GM12878 (cell line): ENCODE results near the gene SLC22A23. TPM values are rescaled to one million over a fixed set of nuclear protein-coding genes. Genes with fewer than 3 reads are reported as not detected.
A peak's percentile ranks its signal among the peaks of the same experiment; 100 is the strongest.

ENCODE experiments used
- BMI1 ChIP-seq: fragments of 450-650 bp; IDR thresholded peaks from 2 replicates; pipeline ENCODE4 v1.6.1; 2016; ENCODE audit warnings: mild to moderate bottlenecking, moderate library complexity, borderline replicate concordance
- CHD2 ChIP-seq: IDR thresholded peaks from 2 replicates; pipeline ENCODE4 v1.6.1; 2011; ENCODE audit warnings: low read depth, low read length, improper control_type of control experiment, borderline replicate concordance
- CUX1 ChIP-seq: IDR thresholded peaks from 2 replicates; pipeline ENCODE4 v1.6.1; 2012; ENCODE audit warnings: improper control_type of control experiment, low read depth, low read length; ENCODE audit not compliant: insufficient replicate concordance
- DPF2 ChIP-seq: fragments of 450-650 bp; IDR thresholded peaks from 2 replicates; pipeline ENCODE4 v1.6.1; 2017; ENCODE audit warnings: mild to moderate bottlenecking
- EP300 ChIP-seq, 2 experiments: fragments of 150-350 bp in 1 of 2; IDR thresholded peaks; 2 replicates each; pipeline ENCODE4 v1.6.1; 2011 to 2012; ENCODE audit warnings: low read depth in 2 of 2, low read length in 2 of 2, borderline replicate concordance in 1 of 2, improper control_type of control experiment in 1 of 2, inconsistent platforms in 1 of 2; ENCODE audit not compliant: control insufficient read depth in 1 of 2
- IKZF2 ChIP-seq, 2 experiments: fragments of 450-650 bp; IDR thresholded peaks; 2 replicates each; pipeline ENCODE4 v1.6.1; 2017; ENCODE audit warnings: mild to moderate bottlenecking in 2 of 2, moderate library complexity in 2 of 2
- NFXL1 ChIP-seq: fragments of 450-650 bp; IDR thresholded peaks from 2 replicates; pipeline ENCODE4 v1.6.1; 2017; ENCODE audit warnings: antibody characterized with exemption, mild to moderate bottlenecking, borderline replicate concordance
- NR2F1 ChIP-seq: fragments of 450-650 bp; conservative IDR thresholded peaks from 2 replicates; pipeline ENCODE4 v1.6.1; 2017; ENCODE audit warnings: mild to moderate bottlenecking
- NRF1 ChIP-seq: conservative IDR thresholded peaks from 2 replicates; pipeline ENCODE4 v1.6.1; 2011; ENCODE audit warnings: mild to moderate bottlenecking, low read depth, low read length, improper control_type of control experiment
- PKNOX1 ChIP-seq: fragments of 450-650 bp; IDR thresholded peaks from 2 replicates; pipeline ENCODE4 v1.6.1; 2016; ENCODE audit warnings: mild to moderate bottlenecking
- RAD51 ChIP-seq: fragments of 450-650 bp; IDR thresholded peaks from 2 replicates; pipeline ENCODE4 v1.6.1; 2016; ENCODE audit warnings: moderate library complexity, mild to moderate bottlenecking, inconsistent platforms
- RELA ChIP-seq: fragments of 450-650 bp; IDR thresholded peaks from 2 replicates; pipeline ENCODE4 v1.8.0; 2014; ENCODE audit warnings: borderline replicate concordance; ENCODE audit not compliant: partially characterized antibody
- SP1 ChIP-seq: IDR thresholded peaks from one replicate; pipeline ENCODE4 v1.6.1; 2011; ENCODE audit warnings: low read depth, low read length
- YBX1 ChIP-seq: fragments of 450-650 bp; IDR thresholded peaks from 2 replicates; pipeline ENCODE4 v1.6.1; 2016; ENCODE audit warnings: antibody characterized with exemption
- ZBTB4 ChIP-seq: fragments of 450-650 bp; formaldehyde crosslinking; IDR thresholded peaks from 2 replicates; pipeline ENCODE4 v1.4.0; 2022; ENCODE audit warnings: mild to moderate bottlenecking, moderate library complexity
- polyA plus RNA-seq, 11 experiments: library from polyadenylated mRNA; depleted of rRNA in 4 of 11; unstranded in 6 of 11; stranded (reverse) in 5 of 11; fragments of >200 nt; fragmentation: Nextera tagmentation in 4 of 11; fragmentation: Illumina TruSeq in 1 of 11; extraction: Ambion mirVana in 4 of 11; extraction: Trizol in 1 of 11; gene quantifications; 1 replicate in 1 of 11; 2 replicates in 10 of 11; pipeline versions ENCODE4 v1.2.1 to v1.2.3, GENCODE V29; 2011 to 2016; ENCODE audit warnings: inconsistent platforms in 2 of 11, missing spikeins in 2 of 11, low read depth in 1 of 11
- total RNA-seq, 4 experiments: library from RNA; depleted of rRNA in 3 of 4; stranded (reverse); fragments of >200 nt in 3 of 4; fragmentation: Illumina TruSeq in 1 of 4; extraction: Trizol in 1 of 4; gene quantifications; 2 replicates each; pipeline versions ENCODE4 v1.2.1 to v1.2.3, GENCODE V29; 2013 to 2021
- TF ChIP-seq, protein P1 (sequence below): IDR thresholded peaks from 2 replicates; pipeline ENCODE4 v1.6.1; 2011; ENCODE audit warnings: mild to moderate bottlenecking, low read depth, low read length, moderate library complexity; ENCODE audit not compliant: insufficient replicate concordance

The SLC22A23 gene
- total and polyA plus RNA-seq, 10 of the 15 experiments (the other 5 are each of a cell fraction or from before 2014, with no cell fraction given), result 0.20 to 2.4 (median 0.74) TPM

DNA sequence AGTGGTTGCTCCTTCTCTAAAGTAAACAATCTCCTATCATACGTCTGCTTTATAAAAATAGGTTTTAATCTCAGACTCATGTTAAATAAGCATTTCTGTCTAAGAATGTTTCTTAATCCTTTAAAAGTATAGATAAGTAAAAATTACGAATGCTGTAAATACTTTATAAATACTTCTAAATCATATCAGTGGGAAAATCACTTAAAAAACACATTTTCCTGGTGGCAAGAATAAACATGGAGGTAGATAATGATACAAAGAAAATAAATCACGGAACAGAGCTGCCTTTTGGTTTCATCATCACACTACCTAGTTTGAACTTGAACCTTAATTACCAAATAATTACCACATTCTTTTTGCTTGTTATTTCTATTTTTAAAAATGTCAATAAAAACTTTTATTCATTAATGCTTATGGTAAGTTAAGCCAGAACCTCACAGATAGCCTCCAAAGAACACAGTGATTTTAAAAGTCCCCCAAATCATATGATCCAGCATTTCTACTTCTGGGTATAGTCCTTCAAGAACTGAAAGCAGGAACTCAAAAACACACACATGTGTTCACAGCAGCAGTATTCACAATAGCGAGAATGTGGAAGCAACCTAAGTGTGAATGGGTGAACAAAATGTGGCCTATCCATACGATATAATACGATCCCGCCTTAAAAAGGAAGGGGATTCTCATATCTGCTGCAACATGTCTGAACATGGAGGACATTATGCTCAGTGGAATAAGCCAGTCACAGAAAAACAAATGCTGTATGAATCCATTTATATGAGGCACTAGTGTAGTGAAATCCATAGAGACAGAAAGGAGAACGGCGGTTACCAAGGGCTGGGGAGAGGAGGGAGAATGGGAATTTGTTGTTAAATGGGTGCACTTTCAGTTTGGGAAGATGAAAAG, 72.4 kb downstream of the SLC22A23 start (continued):
- TF ChIP-seq CUX1, result no peak
- no peak for TF ChIP-seq RELA
- TF ChIP-seq YBX1, result no peak
- TF ChIP-seq EP300 (IDR thresholded peaks at IDR 0.05; ENCODE audit: borderline replicate concordance in 1 of 2, control insufficient read depth in 1 of 2, low read depth in 2 of 2, low read length in 2 of 2), result no peak
- TF ChIP-seq, protein P1, sequence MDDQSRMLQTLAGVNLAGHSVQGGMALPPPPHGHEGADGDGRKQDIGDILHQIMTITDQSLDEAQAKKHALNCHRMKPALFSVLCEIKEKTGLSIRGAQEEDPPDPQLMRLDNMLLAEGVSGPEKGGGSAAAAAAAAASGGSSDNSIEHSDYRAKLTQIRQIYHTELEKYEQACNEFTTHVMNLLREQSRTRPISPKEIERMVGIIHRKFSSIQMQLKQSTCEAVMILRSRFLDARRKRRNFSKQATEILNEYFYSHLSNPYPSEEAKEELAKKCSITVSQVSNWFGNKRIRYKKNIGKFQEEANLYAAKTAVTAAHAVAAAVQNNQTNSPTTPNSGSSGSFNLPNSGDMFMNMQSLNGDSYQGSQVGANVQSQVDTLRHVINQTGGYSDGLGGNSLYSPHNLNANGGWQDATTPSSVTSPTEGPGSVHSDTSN, result no peak
- TF ChIP-seq NFXL1, result no peak
- no peak for TF ChIP-seq ZBTB4
- no peak for TF ChIP-seq BMI1
- no peak for TF ChIP-seq NRF1
- no peak for TF ChIP-seq DPF2
- no peak for TF ChIP-seq PKNOX1
- TF ChIP-seq NR2F1, result no peak
- TF ChIP-seq RAD51, result 0 out of 2 replicates have a peak, but pooled peaks have one; percentile 36
- TF ChIP-seq CHD2, result no peak
- no peak for TF ChIP-seq SP1
- peak in 1 of 2 experiments; percentile 27; a peak in 2 of 4 replicates for TF ChIP-seq IKZF2 (IDR thresholded peaks at IDR 0.05)
